WTC11 (cell line): ENCODE measurements around the gene UGT1A9. TPM values are rescaled to one million over a fixed set of nuclear protein-coding genes. Genes with fewer than 3 reads are reported as not detected.
"Not testable (repeated sequence)": the region's sequence is repeated elsewhere in the genome, so short reads cannot be mapped to it uniquely, and the experiment has no call there.

Source experiments
- ATAC-seq: fragments of 200-7000 bp; cut with Tn5 transposase; 2 replicates; pipeline ENCODE4 v1.10.0; 2021; ENCODE audit warnings: mild to moderate bottlenecking, moderate library complexity
- CTCF ChIA-PET: fragments of 300-600 bp; sonication (Branson Sonifier 250); formaldehyde crosslinking; loops from one replicate; lab custom pipeline; 2021; ENCODE audit warnings: antibody characterized with exemption; lab: Charles Lee
- POLR2A ChIA-PET: fragments of 350-600 bp; sonication (Branson Sonifier 250); formaldehyde crosslinking; loops from one replicate; lab custom pipeline; 2021; ENCODE audit warnings: antibody characterized with exemption; lab: Charles Lee
- DNase-seq: peaks from one replicate; pipeline ENCODE4 v3.0.0; 2021; ENCODE audit warnings: low spot score
- H3K27ac Mint-ChIP-seq: 2 replicates; pipeline ENCODE4 v1.8.0; 2021; ENCODE audit warnings: mixed read lengths
- H3K27me3 Mint-ChIP-seq: 2 replicates; pipeline ENCODE4 v1.8.0; 2021; ENCODE audit warnings: low read depth, mild to moderate bottlenecking, moderate library complexity, mixed read lengths
- H3K36me3 Mint-ChIP-seq: 2 replicates; pipeline ENCODE4 v1.8.0; 2021; ENCODE audit warnings: mixed read lengths
- H3K4me1 Mint-ChIP-seq: 2 replicates; pipeline ENCODE4 v1.8.0; 2022; ENCODE audit warnings: mixed read lengths
- H3K4me3 Mint-ChIP-seq: 2 replicates; pipeline ENCODE4 v1.8.0; 2021; ENCODE audit warnings: mild to moderate bottlenecking, moderate library complexity, mixed read lengths
- H3K9me3 Mint-ChIP-seq: 2 replicates; pipeline ENCODE4 v1.8.0; 2021; ENCODE audit warnings: mixed read lengths
- AFF4 ChIP-seq: sonication (generic); formaldehyde crosslinking; IDR thresholded peaks from 2 replicates; pipeline ENCODE4 v1.8.1; 2023; ENCODE audit warnings: mild to moderate bottlenecking, missing genetic modification reagents, borderline replicate concordance
- FOXP1 ChIP-seq: sonication (generic); formaldehyde crosslinking; IDR thresholded peaks from 2 replicates; pipeline ENCODE4 v1.8.0; 2022; ENCODE audit warnings: missing genetic modification reagents, mild to moderate bottlenecking, moderate library complexity, borderline replicate concordance
- HMGXB4 ChIP-seq: sonication (generic); formaldehyde crosslinking; IDR thresholded peaks from 2 replicates; pipeline ENCODE4 v1.8.1; 2023; ENCODE audit warnings: mild to moderate bottlenecking, moderate library complexity, missing genetic modification reagents
- KAT7 ChIP-seq: sonication (generic); formaldehyde crosslinking; IDR thresholded peaks from 2 replicates; pipeline ENCODE4 v1.8.1; 2023; ENCODE audit warnings: missing genetic modification reagents, mild to moderate bottlenecking, borderline replicate concordance
- NR1H2 ChIP-seq: sonication (generic); formaldehyde crosslinking; IDR thresholded peaks from 2 replicates; pipeline ENCODE4 v1.9.0; 2021; ENCODE audit warnings: mild to moderate bottlenecking, moderate library complexity, missing genetic modification reagents
- SP1 ChIP-seq: sonication (generic); formaldehyde crosslinking; conservative IDR thresholded peaks from 2 replicates; pipeline ENCODE4 v1.8.1; 2022; ENCODE audit warnings: missing genetic modification reagents
- STAT6 ChIP-seq: sonication (generic); formaldehyde crosslinking; conservative IDR thresholded peaks from 2 replicates; pipeline ENCODE4 v1.8.1; 2023; ENCODE audit warnings: mild to moderate bottlenecking, low read depth, missing genetic modification reagents, moderate library complexity
- ZNF263 ChIP-seq: sonication (generic); formaldehyde crosslinking; IDR thresholded peaks from 2 replicates; pipeline ENCODE4 v1.8.1; 2022; ENCODE audit warnings: low read depth, mild to moderate bottlenecking, moderate library complexity, missing genetic modification reagents
- ZNF425 ChIP-seq: fragments of 250-450 bp; sonication (Bioruptor Pico); conservative IDR thresholded peaks from 2 replicates; pipeline ENCODE4 v1.9.0; 2021; ENCODE audit warnings: mild to moderate bottlenecking
- total RNA-seq: library from RNA; stranded (reverse); gene quantifications from 3 replicates; pipeline ENCODE4 v1.2.3, GENCODE V29; 2021

UGT1A9 gene
- total RNA-seq, 1 experiment from 2014 or later: not detected

GRCh38 chr2:233639860-233640259 lies 31.8 kb upstream of the UGT1A9 start (continued):
- TF ChIP-seq HMGXB4: no peak

GRCh38 chr2:233643128-233643527 lies 28.6 kb upstream of the UGT1A9 start:
- H3K36me3 Mint-ChIP-seq: peaks cover 29% of the 10 kb centered on the region
- TF ChIP-seq KAT7 (CRISPR knock-in tag): no peak
- H3K9me3 Mint-ChIP-seq: peaks cover 36% of the 10 kb centered on the region
- DNase-seq: peak; percentile 62
- ChIA-PET CTCF (interaction anchor here (0.8 to 2.2 kb wide), 4 partner anchors 28 to 194 kb away, joined by 3 to 8 read pairs (median 4); no protein-coding TSS in a partner anchor), POLR2A (interaction anchor here (0.6 kb wide), 1 partner anchor 116 kb away, joined by 3 read pairs; no protein-coding TSS in a partner anchor)
- ATAC-seq: peak; percentile 97
- H3K4me1 Mint-ChIP-seq: no peaks in the 10 kb centered on the region
- H3K27me3 Mint-ChIP-seq: peaks cover 7% of the 10 kb centered on the region
- no peak overlapping the region for H3K27ac Mint-ChIP-seq
- no peak overlapping the region for H3K4me3 Mint-ChIP-seq

GRCh38 chr2:233646033-233646432 lies 25.7 kb upstream of the UGT1A9 start:
- H3K27ac Mint-ChIP-seq, CTCF ChIA-PET, H3K27me3 Mint-ChIP-seq, H3K4me3 Mint-ChIP-seq, DNase-seq, H3K4me1 Mint-ChIP-seq, ATAC-seq: not testable (repeated sequence)
- peaks cover 29% of the 10 kb centered on the region for H3K36me3 Mint-ChIP-seq
- POLR2A ChIA-PET: interaction anchor here (0.6 kb wide), 1 partner anchor 303 kb away, joined by 3 read pairs; no protein-coding TSS in a partner anchor
- peaks cover 36% of the 10 kb centered on the region for H3K9me3 Mint-ChIP-seq

GRCh38 chr2:233650981-233651380 lies 20.7 kb upstream of the UGT1A9 start:
- DNase-seq (no peak), ATAC-seq (no peak)
- ChIA-PET POLR2A (no interaction called here), CTCF (no interaction called here)
- Mint-ChIP-seq H3K9me3 (peaks cover 21% of the 10 kb centered on the region), H3K4me1 (no peaks in the 10 kb centered on the region), H3K4me3 (no peak overlapping the region), H3K27me3 (peaks cover 7% of the 10 kb centered on the region), H3K36me3 (peaks cover 18% of the 10 kb centered on the region), H3K27ac (no peak overlapping the region)
- no peak for TF ChIP-seq FOXP1
- TF ChIP-seq STAT6: no peak
- no peak for TF ChIP-seq ZNF425 (CRISPR knock-in tag)
- TF ChIP-seq SP1: no peak
- TF ChIP-seq ZNF263 (CRISPR knock-in tag): no peak
- TF ChIP-seq AFF4: no peak
- no peak for TF ChIP-seq NR1H2 (CRISPR knock-in tag)
